H1 (cell line): Measurements from ENCODE around the gene TMEM253. TPM values are rescaled to one million over a fixed set of nuclear protein-coding genes. Genes with fewer than 3 reads are reported as not detected.

Source experiments
- CTCF ChIA-PET: fragments of 300-600 bp; sonication (Branson Sonifier 250); formaldehyde crosslinking; loops from one replicate; lab custom pipeline; 2021; ENCODE audit not compliant: partially characterized antibody; lab: Charles Lee
- POLR2A ChIA-PET: fragments of 300-600 bp; sonication (Branson Sonifier 250); formaldehyde crosslinking; loops from one replicate; lab custom pipeline; 2021; ENCODE audit warnings: inconsistent platforms; ENCODE audit not compliant: partially characterized antibody; lab: Charles Lee
- DNase-seq, 2 experiments: peaks; one replicate each; pipeline versions ENCODE4 v3.0.0 to v3.0.0-alpha.2; 2010 to 2022; ENCODE audit warnings: low spot score in 2 of 2, low read depth in 1 of 2, mixed read lengths in 1 of 2
- FAIRE-seq: peaks from 2 replicates; lab custom pipeline; 2011; peaks lifted over from hg19 to GRCh38; lab: Jason Lieb, UNC
- H2AFZ ChIP-seq: 2 replicates; pipeline ENCODE4 v1.8.1; 2012; ENCODE audit warnings: low read length, inconsistent platforms
- H2AK5ac ChIP-seq: 2 replicates; pipeline ENCODE4 v1.6.1; 2013; ENCODE audit warnings: low read depth, low read length
- H2BK120ac ChIP-seq: replicated peaks from 2 replicates; pipeline ENCODE3; 2013; ENCODE audit warnings: low read depth, low read length, inconsistent platforms
- H2BK12ac ChIP-seq: 2 replicates; pipeline ENCODE4 v1.6.1; 2013; ENCODE audit warnings: low read depth, low read length
- H2BK15ac ChIP-seq: 2 replicates; pipeline ENCODE4 v1.6.1; 2013; ENCODE audit warnings: low read length
- H2BK20ac ChIP-seq: 2 replicates; pipeline ENCODE4 v1.6.1; 2013; ENCODE audit warnings: low read length
- H2BK5ac ChIP-seq: 2 replicates; pipeline ENCODE4 v1.6.1; 2013; ENCODE audit warnings: low read depth, low read length
- H3K14ac ChIP-seq: 2 replicates; pipeline ENCODE4 v1.6.1; 2013; ENCODE audit warnings: inconsistent platforms; ENCODE audit not compliant: insufficient read length
- H3K18ac ChIP-seq: 2 replicates; pipeline ENCODE4 v1.6.1; 2013; ENCODE audit warnings: low read length; ENCODE audit errors: extremely low read depth
- H3K23ac ChIP-seq: 2 replicates; pipeline ENCODE4 v1.6.1; 2013; ENCODE audit warnings: inconsistent platforms; ENCODE audit not compliant: insufficient read length
- H3K23me2 ChIP-seq: 2 replicates; pipeline ENCODE4 v1.6.1; 2013; ENCODE audit warnings: low read depth, low read length
- H3K27ac ChIP-seq: 2 replicates; pipeline ENCODE4 v1.6.1; 2011; ENCODE audit warnings: low read depth, low read length, inconsistent platforms
- H3K27me3 ChIP-seq, 4 experiments: replicated peaks in 1 of 4; 1 replicate in 1 of 4; 2 replicates in 3 of 4; pipeline versions ENCODE4 v1.6.1 to v1.8.1; 2011 to 2013; ENCODE audit warnings: low read length in 3 of 4, mild to moderate bottlenecking in 3 of 4, inconsistent platforms in 2 of 4, mixed read lengths in 2 of 4, moderate library complexity in 1 of 4; ENCODE audit not compliant: control insufficient read depth in 3 of 4, insufficient read depth in 3 of 4; ENCODE audit errors: extremely low read depth in 1 of 4
- H3K36me3 ChIP-seq, 4 experiments: 2 replicates each; pipeline versions ENCODE4 v1.6.1 to v1.8.1; 2011 to 2013; ENCODE audit warnings: mild to moderate bottlenecking in 4 of 4, low read length in 3 of 4, moderate library complexity in 2 of 4, control low read depth in 1 of 4, inconsistent platforms in 1 of 4; ENCODE audit not compliant: insufficient read depth in 4 of 4, control insufficient read depth in 2 of 4
- H3K4ac ChIP-seq: replicated peaks from 2 replicates; pipeline ENCODE3; 2013; ENCODE audit warnings: low read length, low read depth, mixed read lengths, inconsistent platforms; ENCODE audit not compliant: insufficient read length
- H3K4me1 ChIP-seq, 4 experiments: replicated peaks in 1 of 4; 1 replicate in 1 of 4; 2 replicates in 3 of 4; pipeline versions ENCODE4 v1.6.1 to v1.8.1; 2011 to 2013; ENCODE audit warnings: low read length in 3 of 4, inconsistent platforms in 2 of 4, mixed read lengths in 1 of 4; ENCODE audit not compliant: insufficient read depth in 4 of 4, control insufficient read depth in 3 of 4
- H3K4me2 ChIP-seq, 2 experiments: 2 replicates each; pipeline versions ENCODE4 v1.6.1 to v1.8.1; 2011 to 2013; ENCODE audit warnings: low read depth in 2 of 2, low read length in 2 of 2, control low read depth in 1 of 2, inconsistent platforms in 1 of 2, mild to moderate bottlenecking in 1 of 2; ENCODE audit not compliant: insufficient read depth in 1 of 2
- H3K4me3 ChIP-seq, 4 experiments: fragments of 200-600, 300-600 bp in 1 of 4; sonication (generic), shearing (Covaris generic), sonication (Bioruptor Twin) in 1 of 4; 2 replicates each; pipeline versions ENCODE4 v1.5.1 to v1.8.1; 2011 to 2016; ENCODE audit warnings: low read length in 4 of 4, low read depth in 3 of 4, control low read depth in 2 of 4, inconsistent platforms in 2 of 4, mild to moderate bottlenecking in 2 of 4, mixed read lengths in 1 of 4, moderate library complexity in 1 of 4; ENCODE audit not compliant: insufficient read depth in 2 of 4; ENCODE audit errors: extremely low read depth in 1 of 4
- H3K56ac ChIP-seq: replicated peaks from 2 replicates; pipeline ENCODE3; 2013; ENCODE audit warnings: low read depth, mild to moderate bottlenecking, mixed read lengths, low read length, inconsistent platforms; ENCODE audit not compliant: insufficient read length
- H3K79me1 ChIP-seq: 2 replicates; pipeline ENCODE4 v1.6.1; 2013; ENCODE audit warnings: low read depth, low read length, control low read depth
- H3K79me2 ChIP-seq, 2 experiments: 2 replicates each; pipeline versions ENCODE4 v1.6.1 to v1.8.1; 2012 to 2013; ENCODE audit warnings: low read length in 2 of 2, mild to moderate bottlenecking in 2 of 2, inconsistent platforms in 1 of 2; ENCODE audit not compliant: insufficient read depth in 2 of 2, control insufficient read depth in 1 of 2
- H3K9ac ChIP-seq, 4 experiments: replicated peaks in 1 of 4; 1 replicate in 1 of 4; 2 replicates in 3 of 4; pipeline versions ENCODE4 v1.6.1 to v1.8.1; 2011 to 2013; ENCODE audit warnings: low read depth in 3 of 4, low read length in 3 of 4, control low read depth in 2 of 4, mild to moderate bottlenecking in 2 of 4, moderate library complexity in 2 of 4, inconsistent platforms in 1 of 4; ENCODE audit errors: extremely low read depth in 1 of 4
- H3K9me3 ChIP-seq, 2 experiments: 2 replicates each; pipeline versions ENCODE4 v1.6.1 to v1.8.1; 2012 to 2013; ENCODE audit warnings: mild to moderate bottlenecking in 2 of 2, moderate library complexity in 2 of 2, control low read depth in 1 of 2, inconsistent platforms in 1 of 2, low read depth in 1 of 2, low read length in 1 of 2, mixed read lengths in 1 of 2; ENCODE audit not compliant: insufficient read depth in 2 of 2
- H4K20me1 ChIP-seq, 2 experiments: replicated peaks in 1 of 2; 2 replicates each; pipeline versions ENCODE3 to v1.8.1; 2011 to 2013; ENCODE audit warnings: inconsistent platforms in 2 of 2, low read length in 2 of 2, mild to moderate bottlenecking in 1 of 2; ENCODE audit not compliant: insufficient read depth in 2 of 2, control insufficient read depth in 1 of 2
- H4K5ac ChIP-seq: 2 replicates; pipeline ENCODE4 v1.6.1; 2013; ENCODE audit warnings: low read length, low read depth, mixed read lengths, inconsistent platforms; ENCODE audit not compliant: insufficient read length
- H4K8ac ChIP-seq: 2 replicates; pipeline ENCODE4 v1.8.0; 2013; ENCODE audit warnings: mild to moderate bottlenecking, moderate library complexity, low read length, inconsistent platforms; ENCODE audit not compliant: insufficient read depth; ENCODE audit errors: extremely low read depth
- H4K91ac ChIP-seq: replicated peaks from 2 replicates; pipeline ENCODE3; 2013; ENCODE audit warnings: low read length, mixed read lengths, inconsistent platforms; ENCODE audit not compliant: insufficient read length
- POLR2AphosphoS5 ChIP-seq: IDR thresholded peaks from 2 replicates; pipeline ENCODE4 v1.6.1; 2011; ENCODE audit warnings: low read depth, low read length
- SIRT6 ChIP-seq: IDR thresholded peaks from one replicate; pipeline ENCODE4 v1.7.1; 2012; ENCODE audit warnings: low read length, inconsistent platforms
- WGBS, 2 experiments: shearing (Covaris generic) in 1 of 2; methylation state at CpG; one replicate each; pipeline versions ENCODE4 v1.1.6 to v1.1.7; 2013 to 2015; ENCODE audit warnings: low lambda C conversion rate in 2 of 2, mixed read lengths in 2 of 2, inconsistent platforms in 1 of 2, low coverage in 1 of 2, missing lambda C conversion rate in 1 of 2; ENCODE audit not compliant: insufficient replicate concordance in 2 of 2, insufficient coverage in 1 of 2, insufficient read length in 1 of 2; ENCODE audit errors: extremely low coverage in 1 of 2, missing lambda C conversion rate in 1 of 2; 5-methylcytosine and 5-hydroxymethylcytosine counted together
- polyA plus RNA-seq, 7 experiments: library from polyadenylated mRNA; depleted of rRNA in 3 of 7; stranded (reverse) in 5 of 7; unstranded in 2 of 7; fragments of >200 nt in 5 of 7; fragments of 200-250 nt in 2 of 7; gene quantifications; 1 replicate in 5 of 7; 2 replicates in 1 of 7; 4 replicates in 1 of 7; pipeline versions ENCODE4 v1.2.1 to v1.2.3, GENCODE V29; 2011 to 2013; ENCODE audit warnings: missing spikeins in 2 of 7, mixed read lengths in 2 of 7
- total RNA-seq: library from RNA; stranded (reverse); fragmentation: NEBNext Ultra II Directional; extraction: Animal tissue kit (Norgen Biotek cat#: 25700); gene quantifications from 2 replicates; pipeline ENCODE4 v1.2.1, GENCODE V29; 2021

Gene TMEM253
- total and polyA plus RNA-seq, 2 of the 8 experiments (the other 6 are each of a cell fraction or from before 2014, with no cell fraction given): 1.9 to 2.2 TPM

DNA sequence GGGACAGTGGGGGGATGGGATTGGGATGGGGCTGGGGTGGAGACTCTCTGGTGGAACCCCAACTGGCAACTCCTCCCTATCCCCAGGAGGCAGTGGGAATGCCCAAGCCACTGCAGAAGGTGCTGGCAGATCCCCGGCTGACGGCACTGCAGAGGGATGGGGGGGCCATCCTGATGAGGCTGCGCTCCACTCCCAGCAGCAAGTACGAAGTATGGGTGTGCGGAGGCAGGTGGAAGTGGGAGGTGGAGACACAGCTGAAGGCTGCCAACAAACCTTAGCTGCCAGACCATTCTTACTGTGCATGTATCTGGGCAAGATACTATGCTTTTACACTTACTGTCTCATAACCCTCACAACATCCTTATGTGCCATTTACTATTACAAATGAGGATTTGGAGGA, 22.6 kb upstream of the TMEM253 start:
- Histone ChIP-seq H4K91ac (no peak overlapping the region), H3K23me2 (peaks cover under 1% of the 10 kb centered on the region; the same call in 1 of the 2 replicates), H2BK12ac (no peak overlapping the region), H3K14ac (no peak overlapping the region), H2AFZ (no peak overlapping the region), H3K18ac (no peak overlapping the region), H2BK20ac (no peak overlapping the region), H4K20me1 (peaks cover 2 to 9% of the 10 kb centered on the region in 2 experiments), H3K9me3 (no peaks in the 10 kb centered on the region), H3K9ac (no peak overlapping the region), H3K4me1 (no peaks in the 10 kb centered on the region), H2BK15ac (no peak overlapping the region), H2BK5ac (no peak overlapping the region), H3K36me3 (peaks cover 47 to 90% (median 72%) of the 10 kb centered on the region in 4 experiments), H3K4me3 (no peak overlapping the region), H3K79me2 (no peaks in the 10 kb centered on the region), H3K4me2 (no peak overlapping the region), H4K5ac (no peak overlapping the region), H3K23ac (no peak overlapping the region), H3K27me3 (no peaks in the 10 kb centered on the region), H3K4ac (no peak overlapping the region), H2BK120ac (no peak overlapping the region), H4K8ac (no peak overlapping the region), H3K56ac (no peak overlapping the region), H3K79me1 (peaks cover 2% of the 10 kb centered on the region), H2AK5ac (no peak overlapping the region), H3K27ac (no peak overlapping the region)
- no peak for TF ChIP-seq SIRT6
- peak; percentile 37; the same call in 1 of the 2 replicates for TF ChIP-seq POLR2AphosphoS5
- POLR2A ChIA-PET: interaction anchor here (1.3 to 12.4 kb wide), 3 partner anchors 7 to 31 kb away, joined by 3 to 245 read pairs (median 11); no protein-coding TSS in a partner anchor
- DNase-seq (no peak), FAIRE-seq (no peak)
- WGBS, 2 experiments: 93% methylated on average over 5 of the region's 5 CpGs; no CpG with 5 or more reads in 1 of the 2 experiments
- CTCF ChIA-PET: interaction anchor here (1.0 to 8.6 kb wide), 5 partner anchors 11 to 38 kb away, joined by 6 to 72 read pairs (median 25); no protein-coding TSS in a partner anchor
